ENCODE data around the gene SH3TC1.
A peak's percentile ranks its signal among the peaks of the same experiment; 100 is the strongest.

SH3TC1 gene

DNA sequence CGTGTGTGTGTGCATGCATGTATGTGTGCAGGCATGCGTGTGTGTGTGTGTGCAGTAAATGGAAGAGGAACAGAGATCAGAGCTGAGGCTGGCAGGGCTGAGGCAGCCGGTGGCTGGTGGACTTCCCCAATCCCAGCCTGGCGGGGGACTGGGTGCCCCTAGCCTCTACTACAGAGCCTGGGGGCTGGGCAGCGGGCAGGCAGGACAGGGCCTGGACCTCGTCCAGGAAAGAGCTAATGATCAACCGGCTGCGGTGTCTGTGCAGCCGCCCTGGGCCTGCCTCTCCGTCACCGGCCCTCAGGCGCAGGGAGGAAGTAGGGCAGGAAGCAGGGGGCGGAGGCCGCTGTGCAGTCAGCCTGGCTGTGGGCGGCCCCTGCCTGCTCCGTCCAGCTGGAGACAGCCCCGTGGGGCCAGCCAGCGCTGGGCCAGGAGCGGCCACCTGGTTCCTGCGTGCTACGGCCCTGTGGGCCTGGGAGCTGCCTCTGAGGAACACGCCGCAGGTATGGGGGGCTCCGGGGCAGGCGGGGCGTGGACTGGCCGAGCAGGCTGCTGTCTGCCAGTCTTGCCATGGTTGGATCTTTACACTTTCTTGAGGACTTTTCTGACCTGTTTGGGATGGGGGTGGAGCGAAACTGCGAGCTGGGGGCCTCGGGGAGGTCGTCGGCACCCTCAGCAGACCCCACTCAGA, at the start of gene SH3TC1:
SH3TC1 (plus strand) TSS at position 385 of the 688 bp plus-strand sequence. CDS start 5,905 bp downstream, outside the sequence.
- H3K27ac Mint-ChIP-seq, result peak within 1 kb of the TSS; percentile 87
- peak; percentile 78 for DNase-seq
- H3K4me1 Mint-ChIP-seq (ENCODE audit: low read depth), result peaks cover 48% of the 10 kb centered on the region
- no peaks in the 10 kb centered on the region for H3K27me3 Mint-ChIP-seq
- H3K9me3 Mint-ChIP-seq, result no peaks in the 10 kb centered on the region
- H3K4me3 Mint-ChIP-seq, result peak within 1 kb of the TSS; percentile 83
- no peaks in the 10 kb centered on the region for H3K36me3 Mint-ChIP-seq (ENCODE audit: low read depth)

DNA sequence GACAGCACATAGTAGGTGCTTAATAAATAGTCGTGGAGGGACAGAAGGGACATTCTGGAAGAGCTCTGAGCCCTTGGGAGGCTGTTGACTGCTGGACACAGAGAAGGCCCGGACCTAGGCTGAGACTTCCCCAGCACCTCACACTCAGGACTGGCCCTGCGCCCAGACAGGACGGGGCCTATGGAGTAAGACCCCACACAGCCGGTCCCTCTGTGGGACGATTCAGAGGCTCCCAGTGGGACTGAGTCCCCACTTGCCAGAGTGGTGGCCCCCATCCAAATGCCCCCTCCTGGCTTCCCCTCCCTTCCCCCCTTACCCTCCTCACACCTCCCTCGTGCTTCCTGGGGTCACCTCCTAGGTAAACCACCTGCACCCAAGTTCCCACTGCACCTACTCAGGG, 49.4 kb upstream of the SH3TC1 start:
- no peak overlapping the region for H3K4me3 Mint-ChIP-seq
- H3K27me3 Mint-ChIP-seq, result no peaks in the 10 kb centered on the region
- no peak for DNase-seq
- H3K27ac Mint-ChIP-seq, result no peak overlapping the region
- H3K36me3 Mint-ChIP-seq (ENCODE audit: low read depth), result no peaks in the 10 kb centered on the region
- no peaks in the 10 kb centered on the region for H3K4me1 Mint-ChIP-seq (ENCODE audit: low read depth)
- H3K9me3 Mint-ChIP-seq, result no peaks in the 10 kb centered on the region

DNA sequence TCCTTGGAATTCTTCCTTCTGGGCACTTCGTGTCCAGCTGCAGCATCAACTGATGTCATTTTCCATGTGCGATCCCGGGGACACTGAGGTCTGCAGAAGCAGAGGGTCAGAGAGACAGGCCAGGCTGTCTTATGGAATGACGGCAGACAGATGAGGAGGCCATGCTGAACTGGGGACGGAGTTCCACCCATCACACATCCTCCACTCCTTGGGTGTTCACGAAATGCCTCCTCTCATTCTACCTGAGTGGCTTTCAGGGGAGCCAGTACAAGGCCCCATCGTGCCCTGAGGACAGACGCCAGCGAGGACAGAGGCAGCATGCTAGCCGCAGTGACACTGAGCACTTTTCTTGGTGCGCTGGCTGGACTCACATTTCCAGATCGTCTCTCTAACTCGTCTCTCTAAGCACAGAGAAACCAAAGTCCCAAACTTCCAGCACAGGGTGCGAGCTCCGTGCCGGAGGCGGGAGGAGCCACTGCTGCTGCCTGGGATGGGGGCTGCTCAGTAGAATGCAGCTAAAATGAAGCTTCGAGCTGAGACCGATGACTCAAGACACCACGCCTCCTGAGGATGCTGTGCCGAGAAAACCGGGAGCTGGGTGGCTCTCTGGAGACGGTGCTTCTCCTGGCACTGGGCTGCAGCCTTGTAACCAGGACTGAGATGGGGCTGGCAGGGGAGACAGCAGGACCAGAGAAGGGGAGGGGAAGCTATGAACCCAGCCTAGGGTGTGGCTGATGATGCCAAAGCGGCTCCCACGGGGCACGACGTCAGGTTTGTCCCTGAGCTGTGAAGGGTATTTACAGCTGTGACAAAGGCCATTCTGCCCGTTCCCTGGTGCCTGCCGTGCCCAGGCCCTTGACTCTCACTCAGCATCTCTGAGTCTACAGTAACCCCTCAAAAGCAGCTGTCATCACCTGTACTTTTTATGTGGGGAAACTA, 48.7 kb upstream of the SH3TC1 start:
- Mint-ChIP-seq H3K36me3 (ENCODE audit: low read depth) (no peaks in the 10 kb centered on the region), H3K27ac (no peak overlapping the region), H3K9me3 (no peaks in the 10 kb centered on the region), H3K4me1 (ENCODE audit: low read depth) (peaks cover 3% of the 10 kb centered on the region), H3K4me3 (no peak overlapping the region), H3K27me3 (no peaks in the 10 kb centered on the region)
- no peak for DNase-seq

DNA sequence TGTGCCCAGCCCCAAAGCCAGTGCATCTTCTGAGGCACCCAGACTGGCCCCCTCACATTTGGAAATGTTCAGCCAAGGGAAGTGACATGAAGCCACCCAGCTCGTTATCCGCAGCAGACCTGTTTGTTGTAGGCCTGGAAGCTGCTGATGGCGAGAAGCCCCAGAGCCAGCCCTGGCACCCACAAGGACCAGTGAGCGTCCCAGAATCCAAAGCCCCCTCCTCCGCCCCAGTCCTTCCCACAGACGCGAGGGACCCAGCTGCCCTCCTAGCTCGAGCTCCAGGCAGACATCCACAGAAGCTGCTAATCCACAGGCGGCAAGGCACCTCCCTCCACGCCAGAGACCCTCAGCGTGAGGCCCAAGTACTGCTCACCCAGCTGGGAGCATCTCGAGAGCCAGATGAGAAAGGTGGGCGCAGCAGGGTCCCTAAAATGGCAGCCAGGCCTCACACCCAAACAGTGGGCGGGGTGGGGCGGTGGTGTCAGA, 47.9 kb upstream of the SH3TC1 start:
- H3K27ac Mint-ChIP-seq, result no peak overlapping the region
- no peaks in the 10 kb centered on the region for H3K9me3 Mint-ChIP-seq
- no peak for DNase-seq
- no peaks in the 10 kb centered on the region for H3K27me3 Mint-ChIP-seq
- no peaks in the 10 kb centered on the region for H3K36me3 Mint-ChIP-seq (ENCODE audit: low read depth)
- no peak overlapping the region for H3K4me3 Mint-ChIP-seq
- H3K4me1 Mint-ChIP-seq (ENCODE audit: low read depth), result peaks cover 3% of the 10 kb centered on the region

DNA sequence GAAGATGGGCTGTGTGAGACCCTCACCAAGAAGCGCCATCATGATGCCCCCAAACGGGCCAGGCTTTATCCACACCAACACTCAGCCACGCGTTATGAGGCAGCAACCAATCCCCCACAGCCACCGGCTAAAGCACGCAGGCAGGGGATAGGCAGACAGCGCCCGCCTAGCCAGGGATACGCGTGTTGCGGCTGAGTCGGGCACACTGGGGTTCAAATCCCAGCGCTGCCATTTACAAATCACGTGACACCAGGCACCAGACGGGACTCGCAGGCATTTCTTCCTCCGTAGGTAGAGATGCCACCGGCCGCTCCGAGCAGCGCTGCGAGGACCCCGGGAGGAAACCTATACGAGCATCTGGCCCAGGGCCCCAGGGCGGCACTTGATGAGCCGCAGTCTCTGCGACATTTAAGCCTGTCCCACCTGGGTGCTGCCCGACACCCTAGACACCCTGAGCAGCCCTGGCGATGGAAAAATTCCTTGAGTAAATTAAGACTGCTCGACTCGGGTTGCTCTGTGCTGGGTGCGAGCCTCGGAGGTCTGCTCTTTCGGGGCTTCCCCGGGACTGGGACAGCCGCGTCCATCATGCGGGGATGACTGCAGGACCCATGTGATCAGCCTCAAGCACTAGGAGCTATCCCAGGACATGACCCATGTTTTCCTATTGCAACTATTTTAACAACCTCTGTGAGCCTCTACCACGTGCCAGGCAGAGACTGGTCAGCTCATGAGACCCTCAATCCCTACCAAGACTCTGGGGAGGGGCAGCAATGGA, 46.8 kb upstream of the SH3TC1 start:
- Mint-ChIP-seq H3K27me3 (peaks cover 4% of the 10 kb centered on the region), H3K36me3 (ENCODE audit: low read depth) (no peaks in the 10 kb centered on the region), H3K4me1 (ENCODE audit: low read depth) (peaks cover 3% of the 10 kb centered on the region), H3K9me3 (no peaks in the 10 kb centered on the region), H3K27ac (no peak overlapping the region), H3K4me3 (no peak overlapping the region)
- DNase-seq, result no peak

DNA sequence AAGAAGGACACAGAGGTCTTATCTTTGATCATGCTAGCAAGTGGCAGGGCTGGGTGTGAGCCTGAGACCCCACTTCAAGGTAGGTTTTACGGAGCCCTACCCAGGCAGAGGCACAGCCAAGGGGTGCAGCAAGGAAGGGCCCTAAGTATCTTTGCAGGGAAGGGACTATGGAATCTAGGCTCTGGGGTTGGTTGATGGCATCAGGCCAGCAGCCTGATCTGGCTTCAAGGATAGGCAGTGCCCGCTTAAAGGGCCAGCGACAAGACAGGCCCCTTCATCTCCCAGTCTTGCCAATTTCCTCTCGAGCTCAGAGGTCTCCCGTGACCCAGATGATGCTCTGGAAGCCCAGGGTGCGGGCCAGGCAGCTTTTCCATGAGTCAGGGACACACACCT, 46.2 kb upstream of the SH3TC1 start:
- H3K4me1 Mint-ChIP-seq (ENCODE audit: low read depth), result peaks cover 6% of the 10 kb centered on the region
- DNase-seq, result no peak
- no peaks in the 10 kb centered on the region for H3K36me3 Mint-ChIP-seq (ENCODE audit: low read depth)
- no peak overlapping the region for H3K27ac Mint-ChIP-seq
- no peak overlapping the region for H3K4me3 Mint-ChIP-seq
- peaks cover 9% of the 10 kb centered on the region for H3K27me3 Mint-ChIP-seq
- no peaks in the 10 kb centered on the region for H3K9me3 Mint-ChIP-seq

DNA sequence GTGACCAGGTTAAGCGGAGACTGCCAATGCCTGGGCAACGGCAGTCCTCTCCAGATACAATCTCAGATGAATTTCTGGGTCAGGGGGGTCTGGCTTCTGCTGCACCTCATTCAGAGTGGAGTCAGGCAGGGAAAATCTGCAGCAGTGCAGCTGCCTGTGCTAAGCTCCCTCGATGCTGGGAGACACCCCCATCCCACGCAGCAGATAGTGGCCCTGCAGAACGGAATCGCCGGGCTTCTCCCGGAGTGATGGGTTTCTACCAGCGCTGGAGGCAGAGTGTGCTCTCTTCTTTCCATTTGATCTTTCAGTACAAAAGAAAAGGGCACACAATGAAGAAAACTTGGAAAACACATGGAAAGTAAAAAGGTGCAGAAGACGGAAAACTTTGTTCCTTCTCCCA, 45.6 kb upstream of the SH3TC1 start:
- Mint-ChIP-seq H3K4me1 (ENCODE audit: low read depth) (peaks cover 6% of the 10 kb centered on the region), H3K9me3 (no peaks in the 10 kb centered on the region), H3K27ac (no peak overlapping the region), H3K36me3 (ENCODE audit: low read depth) (no peaks in the 10 kb centered on the region), H3K4me3 (no peak overlapping the region), H3K27me3 (peaks cover 9% of the 10 kb centered on the region)
- DNase-seq, result no peak

DNA sequence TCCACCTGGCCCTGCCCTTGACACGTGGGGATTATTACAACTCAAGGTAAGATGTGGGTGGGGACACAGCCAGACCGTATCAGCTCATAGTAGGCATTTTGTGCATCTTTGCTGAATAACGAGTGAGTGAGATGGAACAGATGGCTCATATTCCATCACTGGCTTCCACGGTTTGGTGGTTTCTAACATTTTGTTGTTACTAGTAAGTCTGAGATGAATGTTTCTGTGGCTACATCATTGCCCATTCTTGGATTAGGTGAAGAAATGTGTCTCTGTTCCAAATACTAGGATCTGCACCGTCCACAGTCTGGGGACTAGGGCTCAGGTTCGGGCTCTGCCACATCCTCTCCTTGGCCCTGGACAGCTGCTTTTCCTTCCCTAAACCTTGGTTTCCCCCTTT, 44.0 kb upstream of the SH3TC1 start:
- Mint-ChIP-seq H3K4me3 (no peak overlapping the region), H3K36me3 (ENCODE audit: low read depth) (peaks cover 2% of the 10 kb centered on the region), H3K9me3 (no peaks in the 10 kb centered on the region), H3K27me3 (peaks cover 9% of the 10 kb centered on the region), H3K27ac (no peak overlapping the region), H3K4me1 (ENCODE audit: low read depth) (peaks cover 17% of the 10 kb centered on the region)
- no peak for DNase-seq

DNA sequence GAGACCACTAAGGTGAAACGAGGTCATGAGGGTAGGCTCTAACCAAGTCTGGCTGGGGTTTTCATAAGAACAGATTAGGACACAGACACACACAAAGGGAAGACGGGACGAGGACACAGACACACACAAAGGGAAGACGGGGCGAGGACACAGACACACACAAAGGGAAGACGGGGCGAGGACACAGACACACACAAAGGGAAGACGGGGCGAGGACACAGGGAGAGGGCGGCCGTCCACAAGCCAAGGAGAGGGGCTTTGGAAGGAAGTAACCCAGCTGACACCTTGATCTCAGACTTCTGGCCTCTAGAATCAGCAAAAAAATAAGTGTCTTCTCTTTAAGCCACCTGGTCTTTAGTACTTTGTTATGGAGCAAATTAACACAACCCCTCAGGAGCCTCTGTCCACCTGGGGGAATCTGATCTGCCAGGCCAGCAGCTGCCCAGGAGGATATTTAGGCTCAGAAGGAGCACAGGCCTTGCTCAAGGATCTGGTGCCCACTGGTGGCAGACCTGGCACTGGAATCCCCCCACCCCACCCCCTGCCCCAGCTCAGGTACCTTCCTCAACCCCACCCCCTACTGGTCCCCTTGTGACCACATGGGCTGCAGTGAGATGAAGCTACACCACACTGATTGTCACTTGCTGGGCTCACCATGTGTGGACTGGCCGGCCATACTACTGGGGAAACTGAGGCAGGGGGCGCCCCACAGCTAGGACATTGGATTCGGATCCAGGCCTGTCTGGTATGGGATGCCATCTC, 43.2 kb upstream of the SH3TC1 start:
- peaks cover 19% of the 10 kb centered on the region for H3K4me1 Mint-ChIP-seq (ENCODE audit: low read depth)
- H3K36me3 Mint-ChIP-seq (ENCODE audit: low read depth), result peaks cover 2% of the 10 kb centered on the region
- peaks cover 9% of the 10 kb centered on the region for H3K27me3 Mint-ChIP-seq
- no peaks in the 10 kb centered on the region for H3K9me3 Mint-ChIP-seq
- no peak overlapping the region for H3K27ac Mint-ChIP-seq
- no peak for DNase-seq
- H3K4me3 Mint-ChIP-seq, result no peak overlapping the region

DNA sequence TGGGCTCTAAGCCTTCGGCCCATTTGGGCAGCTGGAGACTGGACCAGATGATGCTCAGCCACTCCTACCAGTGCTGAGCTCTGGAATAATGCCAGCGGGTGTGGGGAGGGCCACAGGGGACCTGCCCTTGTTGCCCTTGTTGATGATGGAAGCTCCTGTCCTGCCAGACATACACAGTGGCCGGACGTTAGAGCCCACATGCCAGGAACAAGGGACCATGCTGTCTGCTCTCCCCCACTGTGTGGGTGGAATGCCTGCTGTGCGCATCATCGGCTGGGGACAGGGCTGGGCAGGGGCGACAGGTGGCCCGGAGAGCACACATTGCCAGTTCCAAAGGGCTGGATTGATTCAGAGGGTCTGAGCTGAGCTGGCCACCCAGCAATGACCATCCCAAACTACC, 42.5 kb upstream of the SH3TC1 start:
- Mint-ChIP-seq H3K4me1 (ENCODE audit: low read depth) (peaks cover 19% of the 10 kb centered on the region), H3K27ac (no peak overlapping the region), H3K4me3 (no peak overlapping the region), H3K36me3 (ENCODE audit: low read depth) (peaks cover 2% of the 10 kb centered on the region), H3K27me3 (peaks cover 9% of the 10 kb centered on the region), H3K9me3 (no peaks in the 10 kb centered on the region)
- no peak for DNase-seq

DNA sequence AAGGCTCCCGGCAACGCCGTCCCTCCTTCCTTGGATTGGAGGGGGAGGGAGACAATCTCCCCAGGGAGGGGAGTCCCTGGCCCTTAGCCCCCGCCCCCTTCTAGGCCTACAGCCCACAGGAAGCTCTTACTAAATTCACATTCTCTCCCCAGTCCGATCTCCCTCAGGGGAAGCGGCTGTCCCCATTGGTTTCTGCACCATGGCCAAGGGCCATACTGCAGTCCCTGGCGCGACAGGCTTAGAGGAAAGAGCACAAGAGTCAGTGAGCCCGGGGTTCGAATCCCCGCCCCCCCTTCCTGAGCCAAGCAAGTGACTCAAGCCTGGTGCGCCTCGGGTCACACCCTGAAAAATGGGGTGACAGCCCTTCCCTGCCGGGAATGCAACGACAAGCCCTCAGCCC, 41.6 kb upstream of the SH3TC1 start:
- Mint-ChIP-seq H3K9me3 (no peaks in the 10 kb centered on the region), H3K4me1 (ENCODE audit: low read depth) (peaks cover 19% of the 10 kb centered on the region), H3K4me3 (peak overlapping the region; percentile 44), H3K36me3 (ENCODE audit: low read depth) (peaks cover 2% of the 10 kb centered on the region), H3K27me3 (peaks cover 9% of the 10 kb centered on the region), H3K27ac (no peak overlapping the region)
- no peak for DNase-seq

DNA sequence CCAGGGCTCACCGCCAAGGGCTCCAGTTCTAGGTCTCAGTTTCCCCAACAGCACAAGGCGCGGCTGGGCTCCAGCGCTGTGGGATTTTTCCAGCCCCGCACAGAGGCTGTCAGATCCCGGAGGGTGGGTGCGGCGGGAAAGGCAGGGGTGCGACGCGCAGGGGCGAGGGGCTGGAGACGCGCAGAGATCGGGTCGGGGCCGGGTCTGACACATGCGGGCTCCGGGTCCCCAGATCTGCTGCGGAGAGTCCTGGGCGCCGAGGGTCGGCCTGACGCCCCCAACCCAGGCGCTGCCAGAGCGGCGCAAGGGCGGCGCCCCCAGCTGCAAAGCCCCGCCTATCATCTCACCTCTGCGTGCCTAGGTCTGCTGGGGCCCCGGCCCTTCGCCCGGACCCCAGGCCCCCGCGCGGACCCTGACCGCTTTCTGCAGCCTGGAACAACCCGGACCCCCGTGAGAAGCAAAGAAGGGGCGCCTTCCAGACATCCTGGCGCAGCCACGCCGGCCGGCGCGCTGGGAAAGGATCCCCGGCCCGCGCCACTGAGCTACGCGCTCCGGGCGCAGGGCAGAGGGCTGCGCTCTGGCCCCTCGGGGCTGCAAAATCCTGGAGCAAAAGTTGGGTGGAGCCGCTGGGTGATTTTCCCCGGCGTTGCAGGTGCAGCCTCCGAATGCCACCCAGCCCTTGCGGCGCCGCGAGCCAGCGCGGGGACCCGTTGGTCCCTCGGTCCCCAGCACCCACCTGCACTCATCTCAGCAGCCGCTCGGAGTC, 41.0 kb upstream of the SH3TC1 start:
- no peak for DNase-seq
- H3K27me3 Mint-ChIP-seq, result peaks cover 9% of the 10 kb centered on the region
- H3K4me3 Mint-ChIP-seq, result peak overlapping the region; percentile 68
- H3K36me3 Mint-ChIP-seq (ENCODE audit: low read depth), result peaks cover 2% of the 10 kb centered on the region
- no peaks in the 10 kb centered on the region for H3K9me3 Mint-ChIP-seq
- H3K4me1 Mint-ChIP-seq (ENCODE audit: low read depth), result peaks cover 19% of the 10 kb centered on the region
- H3K27ac Mint-ChIP-seq, result no peak overlapping the region

DNA sequence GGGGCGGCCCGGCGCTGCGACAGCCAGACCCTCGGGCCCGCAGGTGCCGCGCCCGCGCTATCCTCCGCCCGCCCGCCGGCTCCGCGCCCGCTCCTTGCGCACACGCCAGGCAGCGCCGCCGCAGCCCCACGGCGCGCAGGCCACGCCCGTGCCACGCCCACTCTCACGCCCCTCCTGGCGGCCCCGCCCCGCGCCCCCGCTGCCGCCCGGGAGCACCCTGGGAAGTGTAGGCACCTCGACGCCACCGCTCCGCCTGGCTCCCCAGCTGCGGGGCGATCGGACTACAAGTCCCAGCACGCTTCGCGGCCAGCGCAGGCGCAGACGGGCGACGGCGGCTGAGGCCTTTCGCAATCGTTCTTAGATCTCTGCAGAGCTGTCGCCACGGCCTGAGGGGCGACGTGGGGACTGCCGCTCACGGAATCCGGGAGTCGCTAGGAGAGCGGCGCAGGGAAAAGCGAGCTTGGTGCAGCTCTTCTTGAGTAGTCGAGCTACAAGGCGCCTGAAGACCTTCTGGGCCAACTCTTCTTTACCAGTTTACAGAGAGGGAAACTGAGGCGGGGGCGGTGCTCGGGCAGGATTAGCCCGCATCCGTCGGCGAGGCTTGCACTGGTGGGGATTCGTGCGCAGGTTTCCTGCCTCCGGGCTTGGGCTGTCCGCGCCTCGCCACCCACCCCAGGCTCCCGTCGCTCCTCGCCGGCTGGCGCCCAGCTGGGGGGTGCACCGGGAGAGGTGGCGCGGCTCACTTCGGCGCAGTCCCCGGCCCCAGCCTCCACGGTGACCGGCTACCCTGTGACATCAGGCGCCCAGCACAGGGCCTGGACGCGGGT, 40.2 kb upstream of the SH3TC1 start, which contains the start of gene ABLIM2:
ABLIM2 (minus strand) TSS at position 104 of the 827 bp plus-strand sequence. CDS start 124 bp downstream, outside the sequence.
- Mint-ChIP-seq H3K27ac (peak within 1 kb of the TSS; percentile 93), H3K9me3 (no peaks in the 10 kb centered on the region), H3K36me3 (ENCODE audit: low read depth) (peaks cover 2% of the 10 kb centered on the region), H3K4me1 (ENCODE audit: low read depth) (peaks cover 19% of the 10 kb centered on the region), H3K27me3 (peaks cover 9% of the 10 kb centered on the region), H3K4me3 (peak within 1 kb of the TSS; percentile 95)
- peak; percentile 100 for DNase-seq
